GM21447 (cell line): ENCODE data around the gene EPS15.
"Not testable (repeated sequence)": the region's sequence is repeated elsewhere in the genome, so short reads cannot be mapped to it uniquely, and the experiment has no call there.

Source experiments
- ATAC-seq: cut with Tn5 transposase; IDR thresholded peaks from one replicate; pipeline ENCODE4 v1.9.1; 2021; ENCODE audit not compliant: unreplicated experiment

EPS15 gene

GRCh38 chr1:51543858-51544257 lies 24.8 kb upstream of the EPS15 start:
- ATAC-seq, result no peak

- no peak for ATAC-seq
Observed at GRCh38 chr1:51542158-51542953, 23.3 kb upstream of the EPS15 start.

GRCh38 chr1:51541313-51542050 lies 22.4 kb upstream of the EPS15 start:
- ATAC-seq, result no peak

GRCh38 chr1:51537568-51537967 lies 18.5 kb upstream of the EPS15 start:
- no peak for ATAC-seq

GRCh38 chr1:51535006-51535592 lies 16.0 kb upstream of the EPS15 start:
- ATAC-seq, result no peak

GRCh38 chr1:51534447-51534846 lies 15.4 kb upstream of the EPS15 start:
- no peak for ATAC-seq

- no peak for ATAC-seq
Observed at GRCh38 chr1:51532853-51533252, 13.8 kb upstream of the EPS15 start.

- ATAC-seq, result not testable (repeated sequence)
Observed at GRCh38 chr1:51530447-51530846, 11.4 kb upstream of the EPS15 start.

GRCh38 chr1:51527144-51527543 lies 8.1 kb upstream of the EPS15 start:
- no peak for ATAC-seq

- ATAC-seq, result no peak
Observed at GRCh38 chr1:51526248-51526647, 7.2 kb upstream of the EPS15 start.

GRCh38 chr1:51525295-51525694 lies 6.2 kb upstream of the EPS15 start:
- ATAC-seq, result no peak

GRCh38 chr1:51524817-51525216 lies 5.8 kb upstream of the EPS15 start:
- ATAC-seq, result no peak

GRCh38 chr1:51523931-51524330 lies 4.9 kb upstream of the EPS15 start:
- ATAC-seq, result no peak

GRCh38 chr1:51520700-51521248 lies 1.7 kb upstream of the EPS15 start:
- no peak for ATAC-seq

- ATAC-seq, result no peak
Observed at GRCh38 chr1:51519865-51520699, 1.0 kb upstream of the EPS15 start.

- peak; percentile 38 for ATAC-seq
Observed at GRCh38 chr1:51518586-51519047, 449 bp downstream of the EPS15 start.

- ATAC-seq, result peak; percentile 53
Observed at GRCh38 chr1:51518033-51518585, 957 bp downstream of the EPS15 start.

- no peak for ATAC-seq
Observed at GRCh38 chr1:51517361-51518032, 1.6 kb downstream of the EPS15 start.

- no peak for ATAC-seq
Observed at GRCh38 chr1:51516649-51517158, 2.4 kb downstream of the EPS15 start.
